Stimulated activated CD4-positive, alpha-beta T cell treated with anti-CD3 and anti-CD28 coated beads, Interleukin-1b, Interleukin-23, amount 100 ng/mL, for 48 hours (primary cell): Measurements from ENCODE around the gene ZNF407.
"Not testable (repeated sequence)": the region's sequence is repeated elsewhere in the genome, so short reads cannot be mapped to it uniquely, and the experiment has no call there.

Source experiments
- DNase-seq: peaks from one replicate; pipeline ENCODE4 v3.0.0-alpha.2; 2020

The ZNF407 gene

GRCh38 chr18:74944676-74945075, 347.0 kb downstream of the ZNF407 start:
- DNase-seq: no peak

- no peak for DNase-seq
Observed at GRCh38 chr18:74945774-74946545, 348.3 kb downstream of the ZNF407 start.

DNA sequence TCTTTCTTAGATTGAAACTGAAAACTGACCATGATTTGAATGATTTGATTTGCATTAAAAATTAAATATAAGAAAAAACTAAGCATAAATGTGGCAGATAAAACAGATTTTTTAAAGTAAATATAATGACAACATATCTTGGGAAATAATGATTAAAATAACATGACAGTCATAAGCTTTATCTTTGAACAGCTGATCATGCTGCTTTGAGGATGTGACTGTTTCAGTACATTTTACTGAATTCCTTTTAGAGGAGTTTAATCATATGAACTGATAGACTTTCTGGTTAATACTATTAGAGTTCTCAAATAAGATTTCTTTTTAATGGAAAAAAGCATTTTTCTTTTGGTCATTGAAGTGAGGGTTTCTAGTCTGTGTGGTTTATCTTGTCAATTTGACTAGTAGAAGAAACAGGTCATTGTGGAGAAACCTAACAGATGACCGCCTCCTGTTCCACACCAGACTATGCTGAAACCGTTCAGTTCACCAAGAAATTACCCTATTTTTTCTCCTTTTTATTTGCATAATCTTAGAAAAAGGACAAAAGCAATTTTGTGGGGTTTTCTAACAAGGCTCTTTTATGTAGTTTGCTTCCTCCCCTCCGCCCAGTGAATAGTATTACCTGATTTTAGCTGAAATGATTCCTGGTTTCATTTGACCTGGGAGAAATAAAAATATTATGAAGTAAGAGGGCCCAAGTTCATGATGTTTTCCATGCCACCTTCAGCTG, 349.1 kb downstream of the ZNF407 start:
- no peak for DNase-seq

DNA sequence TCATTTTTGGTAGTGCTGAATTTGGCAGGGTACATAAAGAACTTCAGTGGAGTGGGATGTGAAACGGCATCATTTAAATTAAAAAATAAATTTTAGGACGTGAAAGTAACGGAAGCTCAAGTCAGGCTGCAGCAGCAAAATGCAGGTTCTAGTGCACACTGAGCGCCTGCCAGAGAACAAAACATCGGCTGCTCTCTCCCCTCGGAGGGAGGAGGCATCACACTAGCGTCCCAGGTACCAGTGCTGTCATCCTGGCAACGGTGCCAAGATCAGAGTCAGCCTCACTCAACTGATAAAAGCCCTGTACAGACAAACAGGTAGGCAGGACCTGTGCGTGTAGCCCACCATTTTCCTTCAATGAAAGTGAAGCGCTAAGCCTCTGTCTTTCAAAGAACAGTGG, 349.7 kb downstream of the ZNF407 start:
- no peak for DNase-seq

DNA sequence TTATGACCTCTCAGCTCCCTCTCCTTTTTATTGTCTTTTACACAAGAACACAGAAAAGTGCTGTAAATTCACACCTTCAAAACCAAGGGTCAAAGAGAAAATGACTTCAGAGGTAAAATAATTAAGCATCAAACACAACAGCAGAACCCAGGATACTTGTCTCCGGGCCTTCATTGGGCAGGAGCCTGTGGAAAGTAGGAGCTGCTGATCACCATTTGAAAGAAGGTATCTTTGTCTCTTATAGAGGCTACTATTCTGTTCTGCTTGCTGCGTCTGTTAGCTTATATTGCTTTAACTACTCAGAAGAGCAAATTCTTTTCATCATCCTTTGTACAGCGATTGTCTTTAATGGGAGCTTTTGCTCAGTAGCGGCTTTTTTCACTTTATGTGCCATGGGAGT, 350.2 kb downstream of the ZNF407 start:
- no peak for DNase-seq

DNA sequence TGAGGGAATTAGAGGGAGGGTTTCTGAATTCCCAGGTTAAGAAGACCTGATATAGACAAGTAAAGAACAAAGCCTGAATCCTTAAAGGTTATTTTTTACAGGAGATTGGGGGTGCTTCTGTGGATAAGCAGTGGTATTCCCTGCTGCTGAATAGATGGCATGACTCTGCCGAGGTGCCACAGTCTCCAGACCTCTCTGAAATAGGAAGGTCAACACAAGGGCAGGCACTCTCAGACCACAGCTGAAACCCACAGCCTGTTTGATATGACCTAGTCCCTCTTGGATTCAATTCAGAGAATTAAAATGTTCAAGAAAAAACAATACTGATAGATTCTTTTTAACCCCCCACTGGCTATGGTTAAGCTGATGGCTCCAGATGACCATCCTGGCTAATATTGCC, 351.9 kb downstream of the ZNF407 start:
- DNase-seq: no peak

DNA sequence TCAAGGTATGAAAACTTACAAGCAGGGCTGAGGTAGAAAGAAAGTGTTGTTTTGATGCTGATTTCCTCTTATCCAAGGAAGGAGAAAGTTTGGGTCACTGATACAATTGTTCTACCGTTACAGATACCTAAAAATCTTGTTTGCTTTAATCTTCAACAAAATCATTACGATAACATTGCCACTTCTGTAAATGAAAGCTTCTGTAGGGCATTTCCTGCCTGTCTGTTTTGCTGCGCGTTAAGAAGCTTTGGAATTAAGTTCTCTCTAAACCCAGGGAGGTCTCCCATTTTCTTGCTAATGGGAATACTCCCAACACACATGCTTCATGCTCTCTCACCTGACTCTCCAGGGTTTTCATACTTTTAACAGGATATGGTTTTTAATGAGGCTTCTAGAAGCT, 352.8 kb downstream of the ZNF407 start:
- no peak for DNase-seq

DNA sequence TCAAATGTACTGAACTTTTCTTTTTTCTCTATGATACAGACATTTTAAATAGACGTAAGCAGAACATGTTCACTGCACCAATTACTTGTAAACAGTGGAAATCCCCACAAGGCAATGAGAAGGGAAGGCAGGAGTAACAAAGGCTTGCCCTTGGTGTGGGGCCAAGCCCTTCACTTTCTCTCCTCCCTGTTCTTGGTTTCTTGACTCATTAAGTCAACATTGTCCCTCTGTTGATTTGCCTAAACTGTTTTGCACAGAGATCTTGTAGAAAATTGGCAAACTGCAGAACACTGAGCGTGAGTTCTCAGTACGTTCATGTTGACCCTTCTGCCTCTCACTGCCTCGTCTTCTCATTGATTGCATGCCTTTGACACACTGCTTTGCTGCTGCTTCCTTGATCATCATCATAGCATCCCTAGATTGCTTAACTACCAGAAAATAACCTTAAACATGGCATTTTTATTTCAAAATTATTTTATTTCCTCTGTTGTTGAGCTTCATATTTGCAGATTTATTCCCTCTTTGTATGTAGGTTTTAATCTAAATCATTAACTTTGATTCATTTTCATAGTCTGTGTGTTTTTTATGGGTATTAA, 353.6 kb downstream of the ZNF407 start:
- no peak for DNase-seq

- no peak for DNase-seq
Observed at GRCh38 chr18:74957588-74958224, 360.0 kb downstream of the ZNF407 start.

GRCh38 chr18:74959216-74959615, 361.5 kb downstream of the ZNF407 start:
- DNase-seq: no peak

- no peak for DNase-seq
Observed at GRCh38 chr18:74961596-74961995, 363.9 kb downstream of the ZNF407 start.

DNA sequence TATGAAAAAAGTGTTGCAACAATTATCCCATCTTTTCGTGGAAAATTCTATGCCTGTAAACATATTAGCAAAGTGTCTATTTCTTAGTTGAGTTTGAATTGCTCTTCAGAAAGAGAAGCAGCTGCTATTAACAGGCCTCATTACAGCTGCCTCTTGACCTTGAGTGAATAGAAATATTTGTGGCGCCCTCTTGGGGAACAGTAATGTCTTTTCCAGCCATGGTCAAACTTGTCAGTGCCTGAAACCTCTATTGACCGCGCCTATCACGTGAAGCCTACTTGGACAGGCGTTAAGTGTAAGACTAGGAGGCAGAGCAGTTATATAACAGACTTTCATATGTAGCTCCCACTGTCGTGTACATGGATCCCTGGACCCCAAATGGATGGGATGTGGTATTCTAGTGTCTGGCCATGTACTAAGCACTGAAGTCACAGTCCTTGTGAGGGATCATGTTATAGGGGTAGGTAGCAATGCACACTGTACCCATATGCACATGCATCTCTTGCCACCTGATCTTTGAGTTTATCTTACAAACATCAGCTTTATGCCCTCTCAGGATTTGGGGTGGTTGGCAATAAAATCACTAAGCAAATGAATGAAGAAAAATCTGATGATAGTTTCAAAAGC, 366.3 kb downstream of the ZNF407 start:
- DNase-seq: no peak

- no peak for DNase-seq
Observed at GRCh38 chr18:74965682-74966081, 368.0 kb downstream of the ZNF407 start.

GRCh38 chr18:74967438-74967837, 369.8 kb downstream of the ZNF407 start:
- no peak for DNase-seq

GRCh38 chr18:74967979-74968378, 370.3 kb downstream of the ZNF407 start:
- DNase-seq: no peak

- DNase-seq: not testable (repeated sequence)
Observed at GRCh38 chr18:74971358-74971757, 373.7 kb downstream of the ZNF407 start.

DNA sequence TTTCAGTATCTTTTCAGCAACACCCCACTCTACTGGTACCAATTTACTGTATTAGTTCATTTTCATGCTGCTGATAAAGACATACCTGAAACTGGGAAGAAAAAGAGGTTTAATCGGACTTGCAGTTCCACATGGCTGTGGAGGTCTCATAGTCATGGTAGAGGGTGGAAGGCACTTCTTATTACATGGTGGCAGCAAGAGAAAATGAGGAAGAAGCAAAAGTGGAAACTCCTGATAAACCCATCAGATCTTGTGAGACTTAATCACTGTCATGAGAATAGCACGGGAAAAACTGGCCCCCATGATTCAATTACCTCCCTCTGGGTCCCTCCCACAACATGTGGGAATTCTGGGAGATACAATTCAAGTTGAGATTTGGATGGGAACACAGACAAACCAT, 374.1 kb downstream of the ZNF407 start:
- DNase-seq: not testable (repeated sequence)

GRCh38 chr18:74972354-74972753, 374.7 kb downstream of the ZNF407 start:
- no peak for DNase-seq

DNA sequence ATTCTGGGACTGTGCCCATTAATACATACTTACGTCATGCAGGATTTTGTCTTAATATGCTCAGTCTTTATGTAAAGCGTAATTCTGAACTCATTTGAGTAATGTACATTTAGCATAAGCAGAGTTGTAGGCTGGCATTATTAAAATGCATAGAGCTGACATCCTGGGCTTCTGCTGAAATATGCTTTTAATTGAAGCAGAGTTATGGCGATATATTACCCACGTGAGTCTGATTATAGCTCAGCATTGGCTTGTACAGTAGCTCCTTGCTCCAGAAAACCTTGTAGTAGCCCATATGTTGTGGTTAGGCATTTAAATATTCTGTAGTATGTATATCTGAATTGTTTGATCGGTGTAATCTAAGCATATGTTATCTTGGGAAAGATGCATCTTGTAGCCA, 377.3 kb downstream of the ZNF407 start:
- DNase-seq: no peak

GRCh38 chr18:74976331-74976909, 378.8 kb downstream of the ZNF407 start:
- no peak for DNase-seq

- DNase-seq: no peak
Observed at GRCh38 chr18:74977041-74977440, 379.4 kb downstream of the ZNF407 start.

GRCh38 chr18:74980669-74981068, 383.0 kb downstream of the ZNF407 start:
- no peak for DNase-seq

- DNase-seq: no peak
Observed at GRCh38 chr18:74981476-74981875, 383.8 kb downstream of the ZNF407 start.
